Dendritic cell treated with granulocyte-macrophage colony-stimulating factor and Interleukin-4, amounts not matched to agents 40 ng/mL and 50 ng/mL, for 4 days (primary cell): ENCODE measurements around the gene TMEM121B.

Source experiments
- H3K27ac Mint-ChIP-seq: one replicate; pipeline ENCODE4 v1.8.0; 2022; ENCODE audit warnings: mild to moderate bottlenecking, mixed read lengths
- H3K27me3 Mint-ChIP-seq: one replicate; pipeline ENCODE4 v1.8.0; 2022; ENCODE audit warnings: mild to moderate bottlenecking, mixed read lengths
- H3K36me3 Mint-ChIP-seq: one replicate; pipeline ENCODE4 v1.8.0; 2022; ENCODE audit warnings: low read depth, mixed read lengths
- H3K4me1 Mint-ChIP-seq: one replicate; pipeline ENCODE4 v1.8.0; 2022; ENCODE audit warnings: low read depth, mixed read lengths
- H3K4me3 Mint-ChIP-seq: one replicate; pipeline ENCODE4 v1.8.0; 2022; ENCODE audit warnings: mild to moderate bottlenecking, moderate library complexity, mixed read lengths
- H3K9me3 Mint-ChIP-seq: one replicate; pipeline ENCODE4 v1.8.0; 2022; ENCODE audit warnings: mixed read lengths
- intact Hi-C: fragments of 100-400 bp; cut with micrococcal nuclease; formaldehyde crosslinking; loops from one replicate; pipeline ENCODE4 v1.15.0; 2022

Gene TMEM121B

DNA sequence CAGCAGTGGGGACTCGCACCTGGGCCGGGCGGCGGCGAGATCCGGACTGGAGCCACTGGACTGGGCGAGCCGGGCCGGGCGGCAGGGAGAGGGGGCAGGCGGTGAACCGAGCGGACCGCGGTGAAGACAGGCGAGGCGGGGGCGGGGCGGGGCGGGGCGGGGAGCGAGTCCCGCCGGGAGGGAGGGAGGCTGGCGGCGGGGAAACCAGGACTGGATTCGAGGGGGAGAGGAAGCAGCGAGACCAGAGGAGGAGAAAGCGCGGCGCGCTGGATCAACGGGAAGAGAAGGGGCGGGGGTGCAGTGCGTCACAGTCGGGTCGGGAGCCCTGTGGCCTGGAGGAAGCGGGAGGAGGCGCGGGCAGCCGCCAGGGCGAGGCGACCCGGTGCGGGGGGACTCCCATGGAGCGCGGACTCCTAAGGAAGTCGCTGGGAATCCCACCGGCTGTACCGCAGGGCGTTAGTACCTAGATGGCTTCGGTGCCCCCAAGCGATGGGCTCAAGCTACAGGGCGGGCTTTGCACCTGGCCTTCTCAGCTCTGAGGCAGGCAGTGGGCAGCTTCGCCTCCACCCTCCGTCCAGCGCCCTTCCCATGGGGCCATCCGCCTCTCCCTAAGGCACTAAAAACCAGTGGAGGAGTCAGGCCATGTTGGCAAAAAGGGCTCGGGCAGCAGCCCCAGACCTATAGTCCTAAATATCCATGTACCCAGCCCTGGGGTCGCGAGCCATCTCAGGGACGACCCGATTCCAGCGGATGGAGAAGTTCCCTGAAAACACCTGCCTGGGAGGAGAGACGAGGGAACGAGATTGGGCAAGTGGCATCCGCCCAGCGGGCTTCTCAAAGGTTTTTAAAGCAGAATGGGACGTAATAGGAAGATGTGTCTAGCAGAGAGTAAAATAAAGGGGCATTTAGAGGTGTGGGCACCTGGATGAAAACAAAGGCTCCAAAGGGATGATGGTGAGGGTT lies at the start of gene TMEM121B:
Gene TMEM121B (minus strand): TSS at position 128 of the 963 bp plus-strand sequence. CDS start 233 bp downstream, outside the sequence.
- Mint-ChIP-seq H3K27me3 (peaks cover 17% of the 10 kb centered on the region), H3K36me3 (peaks cover 7% of the 10 kb centered on the region), H3K4me3 (peak within 1 kb of the TSS; percentile 82), H3K27ac (no peak within 1 kb of the TSS), H3K9me3 (no peaks in the 10 kb centered on the region), H3K4me1 (peaks cover 49% of the 10 kb centered on the region)
- intact Hi-C loops, result loop anchor here (2.0 to 5.0 kb wide), 3 partner anchors 15 to 36 kb away; partner anchors contain the start of gene HDHD5

- Mint-ChIP-seq H3K4me1 (peaks cover 21% of the 10 kb centered on the region), H3K27ac (no peak overlapping the region), H3K27me3 (peaks cover 2% of the 10 kb centered on the region), H3K9me3 (no peaks in the 10 kb centered on the region), H3K36me3 (no peaks in the 10 kb centered on the region), H3K4me3 (no peak overlapping the region)
- intact Hi-C loops, result no loop called here
These were observed 46.3 kb upstream of the TMEM121B start for GRCh38 chr22:17167486-17167885.

DNA sequence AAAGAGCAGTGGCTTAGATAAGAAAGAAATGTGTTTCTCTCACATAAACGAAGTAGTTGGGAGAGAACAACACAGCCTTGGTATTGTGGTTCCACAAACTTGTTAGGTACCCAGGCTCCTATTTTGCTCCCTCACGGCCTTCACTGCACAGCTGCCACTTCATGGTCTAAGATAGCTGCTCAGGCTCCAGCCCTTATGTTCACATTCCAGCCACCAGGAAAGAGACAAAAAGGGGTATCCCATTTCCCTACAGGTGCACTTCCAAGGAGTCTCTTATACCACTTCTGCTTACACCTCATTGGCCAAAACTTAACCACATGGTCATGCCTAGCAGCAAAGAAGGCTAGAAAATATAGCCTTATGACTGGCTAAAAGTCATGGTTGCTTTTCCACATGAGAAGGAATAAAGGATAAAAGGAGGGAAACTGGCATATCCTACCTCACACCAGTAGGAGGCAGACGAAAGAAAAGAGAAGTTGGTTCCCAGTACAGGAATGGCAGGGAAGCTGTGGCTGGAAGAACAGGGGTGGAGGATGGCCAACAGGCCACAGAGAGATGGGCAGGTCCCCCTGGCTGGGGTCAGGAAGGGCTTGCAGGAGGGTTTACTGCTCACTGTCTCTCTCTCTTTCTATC lies 43.3 kb upstream of the TMEM121B start:
- Mint-ChIP-seq H3K36me3 (no peaks in the 10 kb centered on the region), H3K27me3 (peaks cover 2% of the 10 kb centered on the region), H3K4me1 (peaks cover 22% of the 10 kb centered on the region), H3K4me3 (no peak overlapping the region), H3K9me3 (no peaks in the 10 kb centered on the region), H3K27ac (no peak overlapping the region)
- intact Hi-C loops, result no loop called here

DNA sequence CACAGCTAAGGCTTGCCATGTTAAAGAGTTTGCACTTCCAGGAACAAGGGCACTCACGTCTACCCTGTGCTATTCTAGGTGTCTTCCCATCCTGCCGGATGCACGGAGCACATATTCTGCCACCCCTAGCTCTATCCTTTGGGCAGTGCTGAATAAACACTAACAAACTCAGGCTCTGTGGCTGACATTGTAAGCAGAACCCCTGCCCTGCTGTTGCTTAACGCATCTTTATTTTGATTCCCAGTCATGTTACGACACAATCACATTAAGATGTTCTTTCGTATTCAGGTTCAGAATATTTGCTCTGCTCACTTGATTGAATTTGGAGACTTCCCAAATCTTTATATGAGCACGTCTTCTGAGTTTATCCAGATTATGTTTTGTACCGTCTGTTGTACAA lies 41.6 kb upstream of the TMEM121B start:
- H3K9me3 Mint-ChIP-seq, result no peaks in the 10 kb centered on the region
- H3K27me3 Mint-ChIP-seq, result peaks cover 2% of the 10 kb centered on the region
- peaks cover 6% of the 10 kb centered on the region for H3K36me3 Mint-ChIP-seq
- H3K4me3 Mint-ChIP-seq, result no peak overlapping the region
- H3K4me1 Mint-ChIP-seq, result peaks cover 29% of the 10 kb centered on the region
- intact Hi-C loops, result no loop called here
- H3K27ac Mint-ChIP-seq, result no peak overlapping the region

- H3K4me3 Mint-ChIP-seq, result no peak overlapping the region
- intact Hi-C loops, result no loop called here
- peaks cover 6% of the 10 kb centered on the region for H3K36me3 Mint-ChIP-seq
- peaks cover 2% of the 10 kb centered on the region for H3K27me3 Mint-ChIP-seq
- no peaks in the 10 kb centered on the region for H3K9me3 Mint-ChIP-seq
- H3K4me1 Mint-ChIP-seq, result peaks cover 29% of the 10 kb centered on the region
- H3K27ac Mint-ChIP-seq, result no peak overlapping the region
These were observed 40.8 kb upstream of the TMEM121B start for GRCh38 chr22:17161991-17162390.

DNA sequence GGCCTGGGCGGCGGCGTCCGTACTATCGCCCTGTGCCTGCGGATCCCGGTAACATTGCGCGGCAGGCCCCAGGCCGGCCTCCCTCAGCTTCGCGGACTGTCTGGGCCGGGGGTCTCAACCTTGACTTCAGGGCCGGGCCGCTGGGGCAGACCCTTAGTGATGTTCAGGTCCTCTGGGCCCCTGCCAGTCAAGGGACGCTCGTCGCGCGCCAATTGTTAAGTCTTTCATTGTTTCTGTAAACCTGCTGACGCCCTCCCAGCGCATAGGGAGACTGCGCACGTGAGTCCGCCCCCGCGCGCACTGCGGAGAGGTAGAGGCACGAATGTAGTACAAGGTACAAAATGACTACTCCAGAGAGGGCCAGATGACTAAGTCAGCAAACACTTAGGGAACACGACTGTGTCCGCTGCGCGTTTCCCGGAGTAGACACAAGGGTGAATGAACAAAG lies 38.4 kb upstream of the TMEM121B start:
- peak overlapping the region; percentile 88 for H3K4me3 Mint-ChIP-seq

DNA sequence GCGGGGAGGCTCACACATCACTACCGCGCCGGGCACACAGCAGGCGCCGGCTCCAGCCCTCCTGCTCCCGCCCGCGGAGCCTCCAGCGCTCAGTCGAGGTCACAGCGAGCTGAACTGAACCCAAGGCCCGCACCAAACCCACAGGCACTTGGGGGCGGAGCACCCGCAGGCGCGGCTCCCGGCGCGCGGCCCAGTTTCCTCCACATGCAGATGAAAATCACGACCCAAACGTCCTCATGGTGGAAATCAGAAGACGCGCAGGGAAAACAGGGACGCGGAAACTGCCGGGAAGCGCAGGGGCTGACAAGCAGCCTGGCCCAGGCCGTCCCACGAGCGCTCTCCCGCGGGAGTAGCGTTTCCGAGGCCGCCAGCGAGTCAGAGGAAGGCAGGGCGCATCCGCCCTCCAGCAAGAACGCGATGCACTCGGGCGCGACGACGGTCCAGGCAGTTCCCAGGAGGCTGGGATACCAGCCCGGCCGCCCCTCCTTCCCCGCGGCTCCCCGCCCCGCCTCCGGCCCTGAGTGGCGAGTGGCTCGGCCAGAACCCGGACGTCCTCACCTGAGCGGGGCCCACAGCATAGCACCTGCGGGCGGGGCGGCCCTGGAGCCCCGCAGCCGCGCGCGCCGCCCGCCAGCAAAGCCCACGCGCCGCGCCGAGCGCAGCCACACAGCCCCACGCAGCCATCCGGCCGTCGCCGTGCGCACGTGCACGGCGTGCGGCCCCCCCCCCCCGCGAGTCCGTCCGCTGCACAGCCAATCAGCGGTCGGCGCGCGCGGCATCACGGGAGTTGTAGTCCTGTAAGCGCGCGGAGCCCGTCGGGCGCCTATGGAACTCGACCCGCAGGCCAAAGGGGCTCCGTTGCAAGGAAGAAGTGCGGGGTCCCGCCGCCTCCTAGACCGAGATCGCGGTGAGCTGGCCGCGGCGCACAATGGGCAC lies 37.7 kb upstream of the TMEM121B start, which contains the start of gene HDHD5:
Gene HDHD5 (minus strand): TSS at position 710 of the 936 bp plus-strand sequence. CDS start 26 bp downstream, at position 684.
- Mint-ChIP-seq H3K36me3 (peaks cover 6% of the 10 kb centered on the region), H3K27ac (peak within 1 kb of the TSS; percentile 88), H3K9me3 (no peaks in the 10 kb centered on the region), H3K27me3 (no peaks in the 10 kb centered on the region), H3K4me3 (peak within 1 kb of the TSS; percentile 88), H3K4me1 (peaks cover 45% of the 10 kb centered on the region)
- intact Hi-C loops, result loop anchor here (1.0 to 5.0 kb wide), 3 partner anchors 12 to 74 kb away; partner anchors contain the start of genes IL17RA and TMEM121B

More for the DNA sequence above, 38.4 kb upstream of the TMEM121B start:
- intact Hi-C loops, result loop anchor here (2.0 to 5.0 kb wide), 2 partner anchors 37 to 75 kb away; partner anchors contain the start of genes IL17RA and TMEM121B
- Mint-ChIP-seq H3K4me1 (peaks cover 44% of the 10 kb centered on the region), H3K27ac (peak overlapping the region; percentile 88), H3K36me3 (peaks cover 6% of the 10 kb centered on the region), H3K27me3 (no peaks in the 10 kb centered on the region), H3K9me3 (no peaks in the 10 kb centered on the region)

DNA sequence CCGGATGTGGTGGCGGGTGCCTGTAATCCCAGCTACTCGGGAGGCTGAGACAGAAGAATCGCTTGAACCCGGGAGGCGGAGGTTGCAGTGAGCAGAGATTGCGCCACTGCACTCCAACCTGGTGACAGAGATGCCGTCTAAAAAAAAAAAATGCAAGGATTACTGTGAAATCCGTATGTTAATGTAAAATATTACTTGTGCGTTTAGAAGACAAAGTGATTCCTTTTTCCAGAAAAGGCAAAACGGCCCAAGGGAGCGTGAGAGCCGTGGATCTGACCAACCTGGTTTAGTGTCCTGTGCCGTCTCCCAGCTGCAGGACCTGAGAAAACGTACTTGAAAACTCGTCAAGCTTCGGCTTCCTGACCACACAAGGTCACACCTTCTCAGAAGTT lies 37.0 kb upstream of the TMEM121B start:
- H3K27ac Mint-ChIP-seq, result peak overlapping the region; percentile 88
- intact Hi-C loops, result loop anchor here (1.0 to 5.0 kb wide), 3 partner anchors 13 to 73 kb away; partner anchors contain the start of genes IL17RA and TMEM121B
- peaks cover 49% of the 10 kb centered on the region for H3K4me1 Mint-ChIP-seq
- H3K36me3 Mint-ChIP-seq, result peaks cover 10% of the 10 kb centered on the region
- peak overlapping the region; percentile 88 for H3K4me3 Mint-ChIP-seq
- H3K9me3 Mint-ChIP-seq, result no peaks in the 10 kb centered on the region
- no peaks in the 10 kb centered on the region for H3K27me3 Mint-ChIP-seq

DNA sequence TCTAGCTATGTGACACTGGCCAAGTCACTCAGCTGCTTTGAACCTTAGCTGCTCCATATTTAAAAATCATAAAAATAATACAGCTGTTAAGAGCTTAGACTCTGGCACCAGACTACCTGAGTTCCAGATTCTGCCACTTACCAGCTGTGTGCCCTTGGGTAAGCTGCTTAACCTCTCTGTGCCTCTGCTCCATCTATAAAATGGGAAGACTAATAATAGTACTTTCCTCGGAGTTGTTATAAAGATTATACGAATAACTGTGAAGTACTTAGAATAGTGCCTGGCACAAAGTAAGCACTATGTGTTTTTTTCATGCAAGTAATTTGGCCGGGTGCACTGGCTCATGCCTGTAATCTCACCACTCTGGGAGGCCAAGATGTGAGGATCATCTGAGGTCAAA lies 36.6 kb upstream of the TMEM121B start:
- no peaks in the 10 kb centered on the region for H3K27me3 Mint-ChIP-seq
- H3K36me3 Mint-ChIP-seq, result peaks cover 12% of the 10 kb centered on the region
- peak overlapping the region; percentile 88 for H3K4me3 Mint-ChIP-seq
- H3K4me1 Mint-ChIP-seq, result peaks cover 52% of the 10 kb centered on the region
- intact Hi-C loops, result loop anchor here (1.0 to 5.0 kb wide), 3 partner anchors 14 to 73 kb away; partner anchors contain the start of genes IL17RA and TMEM121B
- peak overlapping the region; percentile 88 for H3K27ac Mint-ChIP-seq
- H3K9me3 Mint-ChIP-seq, result no peaks in the 10 kb centered on the region

GRCh38 chr22:17155941-17156340 lies 34.8 kb upstream of the TMEM121B start:
- Mint-ChIP-seq H3K36me3 (peaks cover 22% of the 10 kb centered on the region), H3K9me3 (no peaks in the 10 kb centered on the region), H3K27ac (peak overlapping the region; percentile 18), H3K27me3 (no peaks in the 10 kb centered on the region), H3K4me1 (peaks cover 53% of the 10 kb centered on the region), H3K4me3 (peak overlapping the region; percentile 4)
- intact Hi-C loops, result loop anchor here (5.0 kb wide), 1 partner anchor 34 kb away; the partner anchor contains the start of gene TMEM121B

DNA sequence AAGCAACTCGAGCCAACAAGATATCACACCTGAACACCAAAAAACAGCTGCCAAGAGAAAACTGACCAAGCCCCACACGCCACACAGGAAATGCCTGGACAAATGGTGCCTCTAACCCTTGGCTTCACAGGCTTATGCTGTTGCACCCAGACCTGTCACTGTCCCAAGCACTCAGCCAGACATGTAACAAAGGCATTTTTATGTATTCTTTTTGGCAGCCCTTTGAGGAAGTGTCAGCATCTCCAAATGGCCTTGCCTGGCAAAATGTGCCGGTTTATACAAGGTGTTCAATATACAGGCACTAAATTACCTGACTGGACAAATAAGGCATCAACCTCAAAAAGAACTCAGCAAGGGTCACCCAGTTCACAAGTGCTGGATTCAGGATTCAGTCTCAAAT lies 31.8 kb upstream of the TMEM121B start:
- Mint-ChIP-seq H3K4me1 (peaks cover 50% of the 10 kb centered on the region), H3K4me3 (no peak overlapping the region), H3K9me3 (no peaks in the 10 kb centered on the region), H3K27me3 (no peaks in the 10 kb centered on the region), H3K36me3 (peaks cover 30% of the 10 kb centered on the region), H3K27ac (peak overlapping the region; percentile 66)
- intact Hi-C loops, result no loop called here

- no peaks in the 10 kb centered on the region for H3K9me3 Mint-ChIP-seq
- peaks cover 50% of the 10 kb centered on the region for H3K4me1 Mint-ChIP-seq
- no peaks in the 10 kb centered on the region for H3K27me3 Mint-ChIP-seq
- no peak overlapping the region for H3K27ac Mint-ChIP-seq
- no peak overlapping the region for H3K4me3 Mint-ChIP-seq
- peaks cover 37% of the 10 kb centered on the region for H3K36me3 Mint-ChIP-seq
- intact Hi-C loops, result no loop called here
These were observed 31.2 kb upstream of the TMEM121B start for GRCh38 chr22:17152340-17152739.
